ENCODE measurements around the gene DSG2.

The DSG2 gene

DNA sequence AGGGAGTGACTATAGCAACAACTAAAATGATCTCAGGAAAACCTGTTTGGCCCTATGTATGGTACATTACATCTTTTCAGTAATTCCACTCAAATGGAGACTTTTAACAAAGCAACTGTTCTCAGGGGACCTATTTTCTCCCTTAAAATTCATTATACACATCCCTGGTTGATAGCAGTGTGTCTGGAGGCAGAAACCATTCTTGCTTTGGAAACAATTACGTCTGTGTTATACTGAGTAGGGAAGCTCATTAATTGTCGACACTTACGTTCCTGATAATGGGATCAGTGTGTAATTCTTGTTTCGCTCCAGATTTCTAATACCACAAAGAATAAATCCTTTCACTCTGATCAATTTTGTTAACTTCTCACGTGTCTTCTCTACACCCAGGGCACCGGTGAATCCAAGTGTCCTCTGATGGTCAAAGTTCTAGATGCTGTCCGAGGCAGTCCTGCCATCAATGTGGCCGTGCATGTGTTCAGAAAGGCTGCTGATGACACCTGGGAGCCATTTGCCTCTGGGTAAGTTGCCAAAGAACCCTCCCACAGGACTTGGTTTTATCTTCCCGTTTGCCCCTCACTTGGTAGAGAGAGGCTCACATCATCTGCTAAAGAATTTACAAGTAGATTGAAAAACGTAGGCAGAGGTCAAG is 94.7 kb downstream of the DSG2 start:
- no peak for DNase-seq

DNA sequence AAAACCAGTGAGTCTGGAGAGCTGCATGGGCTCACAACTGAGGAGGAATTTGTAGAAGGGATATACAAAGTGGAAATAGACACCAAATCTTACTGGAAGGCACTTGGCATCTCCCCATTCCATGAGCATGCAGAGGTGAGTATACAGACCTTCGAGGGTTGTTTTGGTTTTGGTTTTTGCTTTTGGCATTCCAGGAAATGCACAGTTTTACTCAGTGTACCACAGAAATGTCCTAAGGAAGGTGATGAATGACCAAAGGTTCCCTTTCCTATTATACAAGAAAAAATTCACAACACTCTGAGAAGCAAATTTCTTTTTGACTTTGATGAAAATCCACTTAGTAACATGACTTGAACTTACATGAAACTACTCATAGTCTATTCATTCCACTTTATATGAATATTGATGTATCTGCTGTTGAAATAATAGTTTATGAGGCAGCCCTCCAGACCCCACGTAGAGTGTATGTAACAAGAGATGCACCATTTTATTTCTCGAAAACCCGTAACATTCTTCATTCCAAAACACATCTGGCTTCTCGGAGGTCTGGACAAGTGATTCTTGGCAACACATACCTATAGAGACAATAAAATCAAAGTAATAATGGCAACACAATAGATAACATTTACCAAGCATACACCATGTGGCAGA is 97.3 kb downstream of the DSG2 start:
- no peak for DNase-seq

DNA sequence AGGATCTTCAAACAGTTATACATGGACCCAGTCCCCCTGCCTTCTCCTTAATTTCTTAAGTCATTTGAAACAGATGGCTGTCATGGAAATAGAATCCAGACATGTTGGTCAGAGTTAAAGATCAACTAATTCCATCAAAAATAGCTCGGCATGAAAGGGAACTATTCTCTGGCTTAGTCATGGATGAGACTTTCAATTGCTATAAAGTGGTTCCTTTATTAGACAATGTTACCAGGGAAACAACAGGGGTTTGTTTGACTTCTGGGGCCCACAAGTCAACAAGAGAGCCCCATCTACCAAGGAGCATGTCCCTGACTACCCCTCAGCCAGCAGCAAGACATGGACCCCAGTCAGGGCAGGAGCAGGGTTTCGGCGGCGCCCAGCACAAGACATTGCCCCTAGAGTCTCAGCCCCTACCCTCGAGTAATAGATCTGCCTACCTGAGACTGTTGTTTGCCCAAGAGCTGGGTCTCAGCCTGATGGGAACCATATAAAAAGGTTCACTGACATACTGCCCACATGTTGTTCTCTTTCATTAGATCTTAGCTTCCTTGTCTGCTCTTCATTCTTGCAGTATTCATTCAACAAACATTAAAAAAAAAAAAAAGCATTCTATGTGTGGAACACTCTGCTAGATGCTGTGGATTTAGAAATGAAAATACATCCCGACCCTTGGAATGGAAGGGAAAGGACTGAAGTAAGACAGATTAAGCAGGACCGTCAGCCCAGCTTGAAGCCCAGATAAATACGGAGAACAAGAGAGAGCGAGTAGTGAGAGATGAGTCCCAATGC is 98.3 kb downstream of the DSG2 start:
- no peak for DNase-seq

DNA sequence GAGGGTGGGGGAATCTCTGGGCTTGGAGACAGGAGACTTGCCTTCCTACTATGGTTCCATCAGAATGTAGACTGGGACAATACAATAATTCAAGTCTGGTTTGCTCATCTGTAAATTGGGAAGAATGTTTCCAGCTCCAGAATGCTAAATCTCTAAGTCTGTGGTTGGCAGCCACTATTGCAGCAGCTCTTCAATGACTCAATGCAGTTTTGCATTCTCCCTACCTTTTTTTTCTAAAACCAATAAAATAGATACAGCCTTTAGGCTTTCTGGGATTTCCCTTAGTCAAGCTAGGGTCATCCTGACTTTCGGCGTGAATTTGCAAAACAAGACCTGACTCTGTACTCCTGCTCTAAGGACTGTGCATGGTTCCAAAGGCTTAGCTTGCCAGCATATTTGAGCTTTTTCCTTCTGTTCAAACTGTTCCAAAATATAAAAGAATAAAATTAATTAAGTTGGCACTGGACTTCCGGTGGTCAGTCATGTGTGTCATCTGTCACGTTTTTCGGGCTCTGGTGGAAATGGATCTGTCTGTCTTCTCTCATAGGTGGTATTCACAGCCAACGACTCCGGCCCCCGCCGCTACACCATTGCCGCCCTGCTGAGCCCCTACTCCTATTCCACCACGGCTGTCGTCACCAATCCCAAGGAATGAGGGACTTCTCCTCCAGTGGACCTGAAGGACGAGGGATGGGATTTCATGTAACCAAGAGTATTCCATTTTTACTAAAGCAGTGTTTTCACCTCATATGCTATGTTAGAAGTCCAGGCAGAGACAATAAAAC is 100.2 kb downstream of the DSG2 start:
- no peak for DNase-seq
